ENCODE results near the gene EGFR.

EGFR gene

GRCh38 chr7:55018361-55019190 lies at the start of gene EGFR:
EGFR (plus strand) TSS chr7:55019017; CDS start chr7:55019278, 261 bp downstream.
- no peak for DNase-seq

GRCh38 chr7:54969208-54969967 lies 49.4 kb upstream of the EGFR start:
- no peak for DNase-seq

GRCh38 chr7:54972733-54973294 lies 46.0 kb upstream of the EGFR start:
- no peak for DNase-seq

GRCh38 chr7:54978364-54979116 lies 40.3 kb upstream of the EGFR start:
- DNase-seq, result no peak

GRCh38 chr7:54980521-54980920 lies 38.3 kb upstream of the EGFR start:
- no peak for DNase-seq

- no peak for DNase-seq
Observed at GRCh38 chr7:54981913-54982312, 36.9 kb upstream of the EGFR start.

GRCh38 chr7:54985426-54986330 lies 33.1 kb upstream of the EGFR start:
- no peak for DNase-seq

GRCh38 chr7:54986716-54987115 lies 32.1 kb upstream of the EGFR start:
- no peak for DNase-seq

- no peak for DNase-seq
Observed at GRCh38 chr7:54987772-54988171, 31.0 kb upstream of the EGFR start.

GRCh38 chr7:54988516-54988915 lies 30.3 kb upstream of the EGFR start:
- no peak for DNase-seq

- DNase-seq, result no peak
Observed at GRCh38 chr7:54989453-54990225, 29.2 kb upstream of the EGFR start.

GRCh38 chr7:54991341-54991740 lies 27.5 kb upstream of the EGFR start:
- no peak for DNase-seq

GRCh38 chr7:54992871-54993475 lies 25.8 kb upstream of the EGFR start:
- DNase-seq, result no peak

GRCh38 chr7:54995166-54995565 lies 23.7 kb upstream of the EGFR start:
- no peak for DNase-seq

GRCh38 chr7:54995610-54996363 lies 23.0 kb upstream of the EGFR start:
- no peak for DNase-seq

- DNase-seq, result no peak
Observed at GRCh38 chr7:54996391-54996790, 22.4 kb upstream of the EGFR start.

GRCh38 chr7:55004579-55004978 lies 14.2 kb upstream of the EGFR start:
- no peak for DNase-seq

- no peak for DNase-seq
Observed at GRCh38 chr7:55005241-55005851, 13.5 kb upstream of the EGFR start.

- no peak for DNase-seq
Observed at GRCh38 chr7:55006499-55006898, 12.3 kb upstream of the EGFR start.

GRCh38 chr7:55013851-55014250 lies 5.0 kb upstream of the EGFR start:
- DNase-seq, result no peak
